ENCODE measurements around the gene TMX3.

TMX3 gene

DNA sequence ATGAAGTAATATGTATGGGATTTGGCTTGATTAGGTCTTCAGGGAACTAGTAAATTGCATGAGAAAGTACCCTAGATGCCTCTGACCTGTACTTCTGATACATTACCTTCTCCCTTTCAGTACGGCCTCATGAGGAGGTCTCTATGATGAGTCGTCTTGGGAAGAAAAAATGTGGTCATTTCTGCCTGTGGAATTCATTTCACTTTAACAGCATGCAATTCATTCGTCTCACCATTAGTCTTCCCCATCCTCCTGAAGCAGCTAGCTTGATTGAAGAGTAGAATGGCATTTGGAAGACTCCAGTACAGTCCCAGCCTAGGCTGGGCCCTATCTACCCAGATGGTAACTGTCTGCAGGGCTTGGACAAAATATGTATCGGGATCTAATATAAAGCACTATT lies 52.2 kb downstream of the TMX3 start:
- H3K4me2 ChIP-seq (ENCODE audit: low read length) = no peak overlapping the region
- H3K9me3 ChIP-seq (replicated peaks; ENCODE audit: low read length) = no peaks in the 10 kb centered on the region
- no peak overlapping the region for H3K4me3 ChIP-seq (ENCODE audit: low read length)
- no peaks in the 10 kb centered on the region for H3K27me3 ChIP-seq (ENCODE audit: control insufficient read depth, insufficient read depth, low read length)
- H3K9ac ChIP-seq (ENCODE audit: low read depth, low read length) = no peak overlapping the region
- H3K36me3 ChIP-seq (ENCODE audit: insufficient read depth, low read length) = no peaks in the 10 kb centered on the region
- no peaks in the 10 kb centered on the region for H3K4me1 ChIP-seq (ENCODE audit: control insufficient read depth, insufficient read depth, low read length)

- Histone ChIP-seq H3K4me3 (ENCODE audit: low read length) (no peak overlapping the region), H3K36me3 (ENCODE audit: insufficient read depth, low read length) (no peaks in the 10 kb centered on the region), H3K4me2 (ENCODE audit: low read length) (no peak overlapping the region), H3K9ac (ENCODE audit: low read depth, low read length) (no peak overlapping the region), H3K9me3 (replicated peaks; ENCODE audit: low read length) (no peaks in the 10 kb centered on the region), H3K27me3 (ENCODE audit: control insufficient read depth, insufficient read depth, low read length) (no peaks in the 10 kb centered on the region), H3K4me1 (ENCODE audit: control insufficient read depth, insufficient read depth, low read length) (no peaks in the 10 kb centered on the region)
Observed at GRCh38 chr18:68660354-68661183, 54.3 kb downstream of the TMX3 start.

GRCh38 chr18:68648191-68648590 lies 66.7 kb downstream of the TMX3 start:
- no peaks in the 10 kb centered on the region for H3K27me3 ChIP-seq (ENCODE audit: control insufficient read depth, insufficient read depth, low read length)
- no peak overlapping the region for H3K9ac ChIP-seq (ENCODE audit: low read depth, low read length)
- no peaks in the 10 kb centered on the region for H3K9me3 ChIP-seq (replicated peaks; ENCODE audit: low read length)
- H3K4me2 ChIP-seq (ENCODE audit: low read length) = no peak overlapping the region
- H3K4me1 ChIP-seq (ENCODE audit: control insufficient read depth, insufficient read depth, low read length) = no peaks in the 10 kb centered on the region
- H3K4me3 ChIP-seq (ENCODE audit: low read length) = no peak overlapping the region
- no peaks in the 10 kb centered on the region for H3K36me3 ChIP-seq (ENCODE audit: insufficient read depth, low read length)

DNA sequence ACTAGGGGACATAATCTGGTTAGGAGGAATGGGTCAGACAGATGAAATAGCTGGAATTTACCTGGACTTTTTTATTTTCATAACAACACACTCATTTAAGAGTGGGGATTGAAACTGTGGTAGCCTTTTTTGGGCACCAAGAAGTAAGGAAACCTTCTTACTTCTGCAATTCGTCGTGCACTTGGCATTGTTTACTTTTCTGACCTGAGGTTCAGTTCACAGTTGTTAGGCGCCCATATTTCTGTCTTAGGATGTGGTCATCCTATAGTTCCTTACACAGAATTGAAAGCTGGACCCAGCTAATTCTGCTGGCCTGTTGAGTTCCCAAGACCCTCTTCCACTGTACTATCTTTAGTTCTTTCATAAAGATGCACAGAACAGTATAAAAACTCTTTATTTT lies 72.9 kb downstream of the TMX3 start:
- H3K4me3 ChIP-seq (ENCODE audit: low read length) = no peak overlapping the region
- H3K36me3 ChIP-seq (ENCODE audit: insufficient read depth, low read length) = no peaks in the 10 kb centered on the region
- no peak overlapping the region for H3K9ac ChIP-seq (ENCODE audit: low read depth, low read length)
- no peaks in the 10 kb centered on the region for H3K9me3 ChIP-seq (replicated peaks; ENCODE audit: low read length)
- no peaks in the 10 kb centered on the region for H3K27me3 ChIP-seq (ENCODE audit: control insufficient read depth, insufficient read depth, low read length)
- no peak overlapping the region for H3K4me2 ChIP-seq (ENCODE audit: low read length)
- no peaks in the 10 kb centered on the region for H3K4me1 ChIP-seq (ENCODE audit: control insufficient read depth, insufficient read depth, low read length)

GRCh38 chr18:68640861-68641260 lies 74.0 kb downstream of the TMX3 start:
- H3K4me2 ChIP-seq (ENCODE audit: low read length) = no peak overlapping the region
- no peak overlapping the region for H3K4me3 ChIP-seq (ENCODE audit: low read length)
- no peaks in the 10 kb centered on the region for H3K36me3 ChIP-seq (ENCODE audit: insufficient read depth, low read length)
- no peaks in the 10 kb centered on the region for H3K27me3 ChIP-seq (ENCODE audit: control insufficient read depth, insufficient read depth, low read length)
- H3K9me3 ChIP-seq (replicated peaks; ENCODE audit: low read length) = no peaks in the 10 kb centered on the region
- H3K4me1 ChIP-seq (ENCODE audit: control insufficient read depth, insufficient read depth, low read length) = no peaks in the 10 kb centered on the region
- no peak overlapping the region for H3K9ac ChIP-seq (ENCODE audit: low read depth, low read length)

- H3K36me3 ChIP-seq (ENCODE audit: insufficient read depth, low read length) = no peaks in the 10 kb centered on the region
- H3K4me1 ChIP-seq (ENCODE audit: control insufficient read depth, insufficient read depth, low read length) = no peaks in the 10 kb centered on the region
- no peaks in the 10 kb centered on the region for H3K27me3 ChIP-seq (ENCODE audit: control insufficient read depth, insufficient read depth, low read length)
- no peak overlapping the region for H3K9ac ChIP-seq (ENCODE audit: low read depth, low read length)
- no peaks in the 10 kb centered on the region for H3K9me3 ChIP-seq (replicated peaks; ENCODE audit: low read length)
- no peak overlapping the region for H3K4me3 ChIP-seq (ENCODE audit: low read length)
- H3K4me2 ChIP-seq (ENCODE audit: low read length) = no peak overlapping the region
Observed at GRCh38 chr18:68638613-68639012, 76.3 kb downstream of the TMX3 start.

DNA sequence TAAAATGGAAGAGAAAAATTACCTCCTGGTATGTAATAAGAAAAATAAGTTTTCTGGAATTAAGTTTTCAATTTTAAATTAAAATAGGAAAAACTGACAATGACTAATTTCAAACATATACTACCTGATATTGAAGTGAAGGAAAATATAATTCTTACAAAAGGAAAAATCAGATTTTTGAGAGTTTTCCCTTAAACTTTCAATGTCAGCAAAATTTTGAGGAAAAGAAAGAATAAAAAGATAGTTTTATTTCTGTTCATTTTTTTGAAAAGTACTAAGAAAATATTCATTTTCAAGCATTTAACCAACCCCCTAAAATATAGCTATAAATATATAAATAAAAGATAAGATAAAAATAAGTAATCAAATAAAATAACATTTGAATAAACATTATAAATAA lies 87.1 kb downstream of the TMX3 start:
- Histone ChIP-seq H3K27me3 (ENCODE audit: control insufficient read depth, insufficient read depth, low read length) (no peaks in the 10 kb centered on the region), H3K4me2 (ENCODE audit: low read length) (no peak overlapping the region), H3K9me3 (replicated peaks; ENCODE audit: low read length) (no peaks in the 10 kb centered on the region), H3K4me3 (ENCODE audit: low read length) (no peak overlapping the region), H3K9ac (ENCODE audit: low read depth, low read length) (no peak overlapping the region), H3K4me1 (ENCODE audit: control insufficient read depth, insufficient read depth, low read length) (peaks cover 5% of the 10 kb centered on the region), H3K36me3 (ENCODE audit: insufficient read depth, low read length) (no peaks in the 10 kb centered on the region)
